Breast epithelium (tissue), 3 donors: Measurements from ENCODE around the gene HOMER1.

Experiments
- CTCF ChIP-seq, 3 donors: fragments of 450-650 bp; IDR thresholded peaks; one replicate each; pipeline ENCODE4 v1.5.1; 2016 to 2017; ENCODE audit warnings: antibody characterized with exemption in 3 of 3, mild to moderate bottlenecking in 3 of 3, moderate library complexity in 3 of 3
- POLR2A ChIP-seq: fragments of 450-650 bp; IDR thresholded peaks from one replicate; pipeline ENCODE4 v1.6.1; 2016; ENCODE audit warnings: antibody characterized with exemption, mild to moderate bottlenecking, moderate library complexity

DNA sequence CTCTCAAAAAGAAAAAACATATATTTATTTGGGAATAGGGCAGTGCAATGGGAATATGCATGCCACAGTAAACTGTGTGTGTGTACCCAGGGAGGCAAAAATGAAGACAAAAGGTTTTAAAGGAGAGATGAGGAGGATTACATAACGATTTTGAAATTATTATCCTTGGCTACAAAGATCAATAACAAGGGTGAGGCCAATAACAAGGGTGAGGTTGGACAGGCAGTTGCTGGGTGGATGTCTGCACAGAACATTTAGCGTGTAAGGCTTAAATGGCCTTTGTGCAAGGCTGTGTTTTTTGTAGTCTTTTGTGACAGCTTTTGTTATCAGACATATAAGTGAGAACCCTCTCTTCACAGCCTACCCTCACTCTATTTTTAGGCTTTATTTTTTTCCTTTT lies 164.1 kb downstream of the HOMER1 start:
- TF ChIP-seq CTCF (IDR thresholded peaks at IDR 0.05) (no peak), POLR2A (no peak)
